ENCODE results near the gene RTL9.
"Not testable (repeated sequence)": the region's sequence is repeated elsewhere in the genome, so short reads cannot be mapped to it uniquely, and the experiment has no call there.

RTL9 gene

GRCh38 chrX:110346681-110347080 is 12.0 kb upstream of the RTL9 start:
- DNase-seq, result no peak

GRCh38 chrX:110359273-110359672 is 625 bp downstream of the RTL9 start:
- DNase-seq, result no peak

- DNase-seq, result no peak
Measured at GRCh38 chrX:110363244-110363643, 4.6 kb downstream of the RTL9 start.

- no peak for DNase-seq
Measured at GRCh38 chrX:110373310-110373709, 14.7 kb downstream of the RTL9 start.

DNA sequence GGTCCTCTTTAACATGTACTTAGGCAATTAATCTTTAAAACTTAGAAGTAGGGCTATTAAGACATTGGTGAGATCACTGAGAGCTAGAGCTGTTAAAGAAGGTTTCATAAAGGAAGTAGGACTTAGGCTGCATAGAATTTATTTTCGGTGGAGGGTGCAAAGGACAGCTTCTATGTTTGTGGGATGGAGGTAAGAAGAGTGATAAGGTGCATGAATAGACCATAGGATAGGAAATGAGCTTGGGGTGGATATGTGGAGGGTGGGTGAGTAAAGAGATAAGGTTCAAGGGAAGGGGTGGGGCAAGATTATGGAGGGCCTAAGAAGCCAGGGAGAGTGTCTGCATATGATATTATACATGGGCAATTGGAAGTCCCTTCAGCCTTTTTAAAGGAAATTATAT is 15.9 kb downstream of the RTL9 start:
- DNase-seq, result no peak

DNA sequence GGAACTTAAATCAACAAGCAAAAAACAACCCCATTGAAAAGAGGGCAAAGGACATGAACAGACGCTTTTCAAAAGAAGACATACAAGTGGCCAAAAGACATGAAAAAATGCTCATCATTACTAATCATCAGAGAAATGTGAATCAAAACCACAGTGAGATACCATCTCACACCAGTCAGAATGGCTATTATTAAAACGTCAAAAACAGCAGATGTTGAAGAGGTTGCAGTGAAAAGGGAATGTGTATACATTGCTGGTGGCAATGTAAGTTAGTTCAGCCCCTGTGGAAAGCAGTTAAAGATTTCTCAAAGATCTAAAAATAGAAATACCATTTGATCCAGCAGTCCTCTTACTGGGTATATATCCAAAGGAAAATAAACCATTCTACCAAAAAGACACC is 22.6 kb downstream of the RTL9 start:
- DNase-seq, result no peak

DNA sequence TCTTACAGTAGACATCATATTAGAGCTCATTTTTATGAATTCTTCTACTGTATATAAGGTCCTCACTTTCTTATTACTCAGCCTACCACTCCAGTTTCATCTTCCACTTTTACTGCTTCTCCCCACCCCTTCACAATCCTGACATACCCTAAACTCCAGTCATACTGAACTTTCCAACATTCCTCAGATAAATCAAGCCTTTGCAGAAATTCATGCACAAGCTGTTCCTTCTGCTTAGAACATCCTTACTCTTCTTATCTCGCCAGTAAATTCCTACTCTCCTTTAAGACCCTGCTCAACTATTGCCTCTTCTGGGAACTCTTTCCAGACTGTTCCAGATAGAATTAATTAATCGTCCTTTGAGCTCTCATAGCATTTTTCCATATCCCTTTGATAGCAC is 24.8 kb downstream of the RTL9 start:
- DNase-seq, result no peak

- no peak for DNase-seq
Measured at GRCh38 chrX:110384490-110384889, 25.8 kb downstream of the RTL9 start.

DNA sequence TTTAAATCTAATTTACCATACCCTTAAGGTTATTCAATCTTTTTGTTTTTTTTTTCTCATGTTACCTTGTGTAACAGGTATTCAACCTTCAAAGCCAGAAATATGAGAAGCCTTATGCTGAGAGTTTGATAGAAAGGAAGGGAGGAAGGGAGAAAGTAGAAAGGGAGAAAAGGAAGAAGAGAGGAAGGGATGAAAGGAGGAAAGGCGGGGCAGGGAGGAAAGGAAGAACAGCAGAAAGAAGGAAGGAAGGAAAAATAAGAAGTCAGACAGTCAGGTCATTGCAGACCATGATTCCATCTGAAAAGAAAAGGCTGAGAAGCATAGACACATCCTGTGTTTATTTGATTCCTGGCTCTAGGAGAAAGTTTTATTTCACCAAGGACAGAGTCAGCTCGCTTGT is 30.9 kb downstream of the RTL9 start:
- DNase-seq, result no peak

DNA sequence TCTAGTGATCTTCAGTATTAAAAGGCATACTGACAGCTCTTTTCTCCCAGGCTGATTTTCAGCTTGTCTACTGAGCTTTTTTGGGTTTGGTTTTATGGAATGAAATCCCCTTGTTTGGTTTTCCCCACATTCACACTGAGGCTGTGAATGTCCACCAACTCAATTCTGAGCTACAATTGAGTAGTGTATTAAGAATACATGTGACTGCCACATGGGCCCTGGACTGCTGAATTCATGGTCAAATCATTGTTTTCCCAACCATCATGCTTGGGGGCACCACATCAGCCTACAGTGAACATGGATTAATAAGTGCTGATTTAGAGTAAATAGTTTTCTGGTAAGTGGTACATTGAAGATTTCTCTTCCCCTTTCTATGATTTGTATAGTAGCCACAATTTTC is 32.4 kb downstream of the RTL9 start:
- DNase-seq, result no peak

- DNase-seq, result no peak
Measured at GRCh38 chrX:110394651-110395050, 36.0 kb downstream of the RTL9 start.

DNA sequence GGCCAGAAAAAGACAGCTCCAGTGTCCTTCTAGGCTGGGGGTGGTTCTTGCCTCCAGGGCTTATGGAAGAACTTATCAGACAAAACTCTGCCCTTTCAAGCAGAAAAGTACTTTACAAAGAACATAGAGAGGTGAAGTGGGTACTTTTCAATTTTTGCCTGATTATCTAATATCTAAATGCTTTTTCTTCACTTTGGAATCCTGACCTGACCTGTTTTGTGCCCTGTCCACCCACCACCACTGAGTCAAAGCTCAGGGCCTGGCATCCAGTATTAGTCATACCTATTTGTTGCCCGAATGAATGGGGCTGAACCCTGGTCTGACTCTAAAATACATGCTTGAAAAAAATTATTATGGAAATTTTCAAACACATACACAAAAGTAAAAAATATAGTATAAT is 37.2 kb downstream of the RTL9 start:
- no peak for DNase-seq

- no peak for DNase-seq
Measured at GRCh38 chrX:110396735-110397134, 38.1 kb downstream of the RTL9 start.

DNA sequence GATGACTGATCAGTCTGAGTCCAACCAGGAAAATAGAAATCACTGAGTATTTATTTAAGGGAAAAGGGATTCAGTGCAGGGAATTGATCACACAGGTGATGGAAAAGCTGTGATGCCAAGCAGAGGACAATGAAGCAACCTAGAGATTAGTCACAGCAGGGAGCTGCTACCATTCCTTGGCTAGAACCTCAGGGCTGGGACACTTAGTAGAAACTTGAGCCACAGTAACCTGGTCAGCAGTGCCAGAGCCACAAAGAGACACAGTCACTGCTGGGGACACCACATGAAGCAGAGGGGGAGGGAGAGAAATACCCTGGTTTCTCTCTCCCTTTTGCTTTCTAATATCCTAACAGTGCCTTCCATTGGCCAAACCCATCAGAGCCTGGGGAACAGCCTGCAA is 38.7 kb downstream of the RTL9 start:
- DNase-seq, result no peak

- DNase-seq, result no peak
Measured at GRCh38 chrX:110397904-110398303, 39.3 kb downstream of the RTL9 start.

GRCh38 chrX:110399497-110399896 is 40.8 kb downstream of the RTL9 start:
- no peak for DNase-seq

- DNase-seq, result no peak
Measured at GRCh38 chrX:110399966-110400365, 41.3 kb downstream of the RTL9 start.

- DNase-seq, result no peak
Measured at GRCh38 chrX:110401135-110401534, 42.5 kb downstream of the RTL9 start.

DNA sequence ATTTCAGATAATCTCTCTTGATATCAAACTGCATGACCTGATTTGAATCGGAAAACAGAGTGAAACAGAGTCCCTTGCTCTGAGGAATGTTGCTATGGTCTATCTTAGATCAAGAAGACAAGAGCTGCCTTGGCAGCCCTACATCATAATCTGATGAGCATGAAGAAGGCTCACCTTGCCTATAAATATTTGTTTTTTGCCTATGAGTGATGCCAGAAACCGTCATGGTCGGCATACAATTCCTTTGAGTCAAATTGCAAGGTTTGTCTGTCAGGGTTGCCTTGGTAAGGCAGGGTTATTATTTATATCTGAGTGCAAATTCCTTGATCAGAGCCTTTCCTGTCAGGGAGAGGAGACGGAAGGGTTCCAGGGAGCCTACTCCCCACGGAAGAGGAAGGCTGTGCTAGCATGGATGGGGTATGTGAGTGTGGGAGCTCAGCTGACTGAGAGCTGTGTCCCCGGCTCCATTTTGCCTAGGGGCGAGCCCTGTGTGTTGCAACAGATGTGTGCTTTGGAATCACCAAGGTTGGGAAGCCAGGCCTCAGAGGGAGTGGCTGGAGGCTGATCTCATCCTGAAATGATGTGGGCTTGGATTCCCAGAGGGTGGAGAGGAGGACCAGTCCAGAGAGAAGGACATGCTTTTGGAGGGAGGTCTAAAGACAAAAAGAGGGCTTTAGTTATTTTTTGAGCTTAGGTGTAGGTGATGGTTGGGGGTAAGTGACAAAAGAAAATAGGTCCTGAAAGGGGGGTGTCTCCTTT is 43.6 kb downstream of the RTL9 start:
- DNase-seq, result no peak

DNA sequence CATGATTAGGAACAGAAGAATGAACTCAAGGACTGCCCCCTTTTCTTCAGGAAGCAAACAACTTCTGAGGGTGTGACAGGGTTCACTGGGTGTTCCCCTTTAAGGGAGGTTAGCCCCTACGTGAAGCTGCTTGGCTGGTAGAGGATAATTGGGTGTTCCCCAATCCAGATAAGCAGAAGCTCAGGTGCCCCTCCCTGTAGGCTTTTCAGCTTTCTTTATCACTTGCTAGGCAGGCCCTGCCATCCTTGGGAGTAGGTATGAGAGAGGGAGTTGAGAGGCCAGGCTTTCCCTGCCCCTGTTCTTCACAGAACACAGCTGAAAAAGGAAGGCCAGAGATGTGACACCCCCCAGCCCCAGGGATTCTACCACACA is 44.2 kb downstream of the RTL9 start:
- DNase-seq, result no peak

DNA sequence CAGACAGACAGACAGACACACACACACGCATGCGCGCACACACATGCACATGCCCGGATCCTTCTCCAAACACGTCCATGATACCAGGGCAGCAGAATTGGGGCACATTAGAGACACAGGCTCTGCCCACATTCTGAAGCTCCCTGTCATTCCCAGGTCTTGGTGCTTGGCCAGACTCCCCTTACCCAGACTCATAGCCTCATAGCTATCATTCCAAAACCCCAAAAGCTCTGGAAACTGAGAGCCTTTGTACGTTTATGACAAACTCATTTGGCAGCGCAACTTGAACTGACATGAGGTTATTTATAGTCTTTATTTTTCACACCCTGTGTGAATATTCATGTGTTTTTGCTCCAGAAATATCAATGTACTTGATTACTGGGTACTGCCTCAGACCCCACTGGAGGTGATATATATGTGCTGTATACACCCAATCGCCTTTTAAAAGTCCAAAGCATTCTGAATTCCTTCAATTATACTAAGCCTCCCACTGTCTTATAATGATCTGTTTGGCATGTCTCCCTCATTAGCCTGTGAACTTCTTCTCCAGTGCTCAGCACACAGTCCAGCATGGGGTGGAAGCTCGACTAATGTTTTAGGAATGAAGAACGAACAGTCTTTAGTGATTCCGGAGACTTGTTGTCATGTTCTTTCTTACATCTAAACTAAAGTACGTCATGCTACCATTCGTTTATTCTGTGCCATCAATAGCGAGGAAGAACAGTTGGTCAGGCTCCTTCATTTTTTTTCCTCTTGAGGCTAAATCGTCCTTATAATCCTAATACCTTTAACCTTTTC is 45.0 kb downstream of the RTL9 start:
- DNase-seq, result no peak

- no peak for DNase-seq
Measured at GRCh38 chrX:110404376-110404775, 45.7 kb downstream of the RTL9 start.

DNA sequence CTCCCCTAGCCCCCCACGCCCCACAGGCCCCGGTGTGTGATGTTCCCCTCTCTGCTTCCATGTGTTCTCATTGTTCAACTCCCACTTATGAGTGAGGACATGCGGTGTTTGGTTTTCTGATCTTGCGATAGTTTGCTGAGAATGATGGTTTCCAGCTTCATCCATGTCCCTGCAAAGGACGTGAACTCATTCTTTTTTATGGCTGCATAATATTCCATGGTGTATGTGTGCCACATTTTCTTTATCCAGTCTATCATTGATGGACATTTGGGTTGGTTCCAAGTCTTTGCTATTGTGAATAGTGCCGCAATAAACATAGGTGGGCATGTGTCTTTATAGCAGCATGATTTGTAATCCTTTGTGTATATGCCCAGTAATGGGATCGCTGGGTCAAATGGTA is 47.6 kb downstream of the RTL9 start:
- not testable (repeated sequence) for DNase-seq

DNA sequence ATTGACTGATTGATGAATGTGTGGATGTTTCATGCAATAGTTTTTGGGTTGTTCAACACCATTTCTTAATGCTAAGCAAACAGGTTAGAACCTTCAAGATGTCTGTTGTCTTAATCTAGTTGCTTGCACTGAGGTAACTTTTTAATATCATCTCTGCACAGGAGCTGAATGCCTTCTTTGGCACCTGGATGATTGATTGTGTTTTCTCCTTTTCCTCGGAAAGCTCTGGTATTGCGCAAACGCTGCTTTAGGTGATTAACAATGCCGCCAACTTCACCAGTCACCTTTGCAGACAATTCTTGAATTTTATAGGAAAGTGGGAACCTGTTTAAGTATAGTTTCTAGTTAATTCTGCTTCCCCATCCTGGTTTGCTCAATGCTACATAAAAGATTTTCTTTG is 48.2 kb downstream of the RTL9 start:
- no peak for DNase-seq

All from activated naive CD4-positive, alpha-beta T cell (primary cell).